HG02943 (cell line): ENCODE data around the gene PEPD.
"Not testable (repeated sequence)": the region's sequence is repeated elsewhere in the genome, so short reads cannot be mapped to it uniquely, and the experiment has no call there.

Experiments used
- ATAC-seq: cut with Tn5 transposase; IDR thresholded peaks from one replicate; pipeline ENCODE4 v1.9.1; 2021; ENCODE audit warnings: mild to moderate bottlenecking, low read depth, moderate library complexity; ENCODE audit not compliant: unreplicated experiment

The PEPD gene

DNA sequence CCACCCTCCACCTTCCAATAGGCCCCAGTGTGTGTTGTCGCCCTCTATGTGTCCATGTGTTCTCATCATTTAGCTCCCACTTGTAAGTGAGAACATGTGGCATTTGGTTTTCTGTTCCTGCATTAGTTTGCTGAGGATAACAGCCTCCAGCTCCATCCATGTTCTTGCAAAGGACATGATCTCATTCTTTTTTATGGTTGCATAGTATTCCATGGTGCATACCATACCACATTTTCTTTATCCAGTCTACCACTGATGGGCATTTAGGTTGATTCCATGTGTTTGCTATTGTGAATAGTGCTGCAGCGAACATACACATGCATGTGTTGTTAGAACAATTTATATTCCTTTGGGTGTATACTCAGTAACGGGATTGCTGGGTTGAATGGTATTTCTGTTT lies 42.0 kb downstream of the PEPD start:
- not testable (repeated sequence) for ATAC-seq

DNA sequence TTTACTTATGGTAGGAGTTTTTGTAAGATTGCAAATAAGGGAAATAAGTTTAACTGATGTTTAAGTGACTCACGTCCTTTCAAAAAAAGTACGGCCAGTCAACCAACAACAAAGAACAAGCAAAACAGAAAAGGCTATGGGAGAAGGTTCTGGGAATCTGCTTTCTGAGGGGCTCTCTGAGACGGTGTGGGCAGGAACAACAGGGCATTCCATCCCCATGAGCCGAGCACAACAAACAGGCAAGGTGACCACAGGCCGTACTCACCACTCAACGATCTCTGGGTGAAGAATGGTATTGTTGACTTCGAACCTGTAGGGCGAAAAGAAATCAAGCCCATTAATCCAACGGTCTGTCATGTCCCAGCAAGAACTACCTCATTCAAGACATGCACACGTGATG lies 43.8 kb downstream of the PEPD start:
- no peak for ATAC-seq

- no peak for ATAC-seq
These were observed 45.4 kb downstream of the PEPD start for GRCh38 chr19:33476151-33476707.

DNA sequence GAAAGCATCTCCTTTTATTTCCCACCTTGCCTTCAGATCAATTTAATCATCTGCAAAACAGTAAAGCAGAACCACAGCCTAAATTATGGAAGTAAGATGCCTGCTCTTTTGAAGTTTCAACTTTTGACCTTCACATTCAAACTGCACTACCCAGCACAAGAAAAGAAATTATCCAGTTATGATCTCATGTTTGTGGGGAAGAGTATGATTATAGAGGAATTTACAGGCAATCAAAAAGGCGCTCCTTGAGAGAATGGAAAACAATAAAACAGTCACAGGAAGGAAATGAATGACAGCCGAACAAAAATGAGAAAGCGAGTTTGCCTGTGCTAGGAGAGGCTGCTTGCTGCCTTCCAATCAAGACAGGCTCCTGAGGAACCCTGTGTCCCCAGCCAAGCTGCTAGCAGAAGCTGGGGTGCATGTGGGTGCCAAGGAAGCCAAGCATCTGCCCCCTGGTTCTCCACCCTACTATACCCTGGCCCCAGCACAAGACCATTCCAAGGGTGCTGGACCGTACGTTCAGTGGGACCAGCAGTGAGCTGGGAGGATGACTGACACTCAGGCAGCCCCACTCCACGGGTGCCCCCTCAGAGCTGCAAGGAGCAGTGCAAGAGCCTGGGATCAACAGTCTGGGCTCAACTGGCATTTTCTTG lies 47.8 kb downstream of the PEPD start:
- ATAC-seq = no peak

DNA sequence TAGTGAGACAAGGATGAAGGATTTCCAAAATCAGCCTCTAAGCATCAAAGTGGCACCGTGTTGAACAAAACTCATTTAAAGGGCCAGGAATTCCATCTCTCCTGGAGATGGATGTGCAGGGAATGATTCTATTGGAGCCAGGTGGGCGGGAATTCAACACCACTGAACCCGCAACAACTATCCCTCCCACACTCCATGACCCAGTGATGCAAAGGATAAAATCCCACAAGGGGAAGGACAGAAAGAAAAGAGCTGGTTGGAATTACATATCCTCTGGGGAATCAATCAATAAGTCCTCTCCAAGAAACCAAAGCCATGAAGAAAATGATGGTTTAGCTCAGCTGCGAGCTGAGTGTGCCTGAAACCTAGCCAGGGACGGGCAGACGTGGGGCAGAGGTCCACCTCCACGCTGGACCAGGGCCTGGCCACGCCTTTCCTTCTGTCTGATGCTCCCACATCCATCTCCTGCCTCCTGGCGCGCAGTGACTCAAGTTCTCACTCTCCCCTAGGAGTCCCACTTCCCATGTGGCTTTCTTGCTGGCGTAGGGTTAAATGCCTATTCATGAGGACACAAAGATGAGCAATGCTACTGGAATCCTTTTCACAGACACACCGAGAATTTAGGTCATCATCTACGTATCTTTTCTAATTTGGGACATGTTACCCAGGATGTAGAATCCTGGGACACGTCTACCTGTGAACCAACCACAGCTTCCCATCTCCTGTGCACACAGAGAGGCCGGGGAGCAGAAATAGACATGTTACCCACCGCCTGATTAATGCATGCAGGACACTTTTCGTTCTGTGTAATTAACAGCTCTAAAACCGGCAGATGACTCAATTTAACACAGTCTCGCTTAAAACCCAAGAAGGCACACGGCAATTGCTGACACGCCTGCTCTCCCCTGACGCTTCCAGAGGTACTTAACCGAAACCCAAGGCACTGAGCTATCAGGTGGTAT lies 48.6 kb downstream of the PEPD start:
- ATAC-seq = no peak

- ATAC-seq = no peak
These were observed 49.4 kb downstream of the PEPD start for GRCh38 chr19:33472226-33472625.

DNA sequence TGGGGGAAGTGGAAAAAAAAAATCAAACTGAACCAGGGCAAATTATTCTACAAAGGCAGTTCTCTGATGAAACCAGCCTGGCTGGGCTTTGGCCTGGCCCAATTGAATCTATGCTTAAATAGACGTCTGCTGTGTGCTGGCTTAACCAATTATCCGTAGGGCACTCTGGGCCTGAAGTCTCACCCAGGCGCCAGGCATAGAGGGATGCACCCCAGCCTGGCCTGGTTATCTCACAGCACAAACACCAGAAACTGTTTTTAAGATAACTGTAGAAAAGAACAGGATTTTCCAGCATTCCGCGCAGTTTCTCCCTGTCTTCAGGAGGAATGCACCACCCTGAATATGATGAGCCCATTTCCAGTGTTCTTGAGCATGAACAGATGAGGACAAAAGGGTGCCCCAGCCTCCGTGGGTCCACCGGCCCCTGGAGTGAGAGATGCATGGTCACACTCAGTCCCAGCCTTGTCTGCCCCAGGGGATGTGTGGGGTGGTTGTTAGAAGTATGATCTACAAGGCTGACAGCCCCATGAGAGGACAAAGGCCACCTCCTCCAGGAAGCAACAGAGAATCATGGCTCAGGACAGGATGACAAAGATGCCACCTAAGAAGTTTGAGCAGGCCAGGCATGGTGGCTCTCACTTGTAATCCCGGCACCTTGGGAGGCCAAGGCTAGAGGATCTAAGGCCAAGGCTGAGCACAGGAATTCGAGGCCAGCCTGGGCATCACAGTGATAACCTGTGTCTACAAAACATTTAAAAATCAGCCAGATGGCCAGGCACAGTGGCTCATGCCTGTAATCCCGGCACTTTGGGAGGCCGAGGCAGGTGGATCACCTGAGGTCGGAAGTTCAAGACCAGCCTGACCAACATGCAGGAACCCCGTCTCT lies 50.2 kb downstream of the PEPD start:
- ATAC-seq = no peak

- no peak for ATAC-seq
These were observed 50.9 kb downstream of the PEPD start for GRCh38 chr19:33470686-33471085.

DNA sequence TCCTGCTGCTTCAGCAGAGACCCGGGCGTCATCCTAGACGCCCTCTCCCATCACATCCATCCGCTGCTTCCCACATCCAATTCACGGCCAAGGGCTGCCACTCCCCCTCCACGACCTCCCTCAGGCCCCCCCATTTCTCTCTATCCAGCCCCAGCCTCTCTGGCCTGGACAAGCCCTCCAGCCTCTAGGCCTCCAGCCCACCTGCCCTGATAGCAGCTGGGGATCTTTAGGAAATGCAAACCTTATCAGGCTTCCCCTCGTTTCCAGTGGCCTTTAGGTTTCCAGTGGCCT lies 51.6 kb downstream of the PEPD start:
- no peak for ATAC-seq

DNA sequence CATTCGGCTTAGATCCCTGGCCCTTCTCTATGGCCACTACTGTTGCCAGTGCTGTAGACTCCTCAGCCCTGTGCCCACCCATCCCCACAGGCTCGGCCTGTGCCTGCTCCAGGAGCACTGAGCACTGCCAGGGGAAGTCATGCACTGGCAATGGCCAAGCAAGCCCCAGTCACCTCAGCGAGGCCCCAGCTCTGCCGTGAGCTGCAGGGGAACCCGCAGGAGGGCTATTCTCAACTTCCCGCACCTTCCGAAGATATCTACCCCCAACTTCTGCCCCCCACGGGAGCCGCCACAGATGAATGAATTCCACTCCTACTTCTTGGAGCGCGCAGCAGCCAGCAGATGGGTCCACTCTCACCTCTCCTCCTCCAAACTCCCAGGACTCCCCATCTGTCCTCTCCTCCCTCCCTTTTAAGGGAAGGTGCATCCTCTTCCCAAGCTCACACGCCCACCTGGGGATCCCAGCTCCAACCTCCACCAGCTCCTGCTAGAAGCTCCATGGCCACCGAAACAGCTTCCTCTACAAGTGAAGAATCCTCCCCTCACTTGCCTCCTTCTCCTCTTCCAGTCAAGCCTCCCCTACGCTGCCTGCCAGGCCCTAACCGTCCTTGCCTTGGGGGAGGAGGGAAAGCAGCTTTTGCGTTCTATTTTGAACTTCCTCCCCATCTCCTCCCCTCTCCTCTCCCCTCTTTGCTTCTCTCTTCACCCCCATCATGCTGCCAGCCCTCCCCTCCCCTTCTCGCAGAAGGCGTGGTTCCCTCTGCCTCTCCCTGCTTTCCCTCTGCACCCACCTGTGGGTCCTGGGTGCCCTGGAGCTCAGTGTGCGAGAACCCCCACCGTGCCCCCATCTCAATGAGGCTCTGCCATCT lies 52.2 kb downstream of the PEPD start:
- no peak for ATAC-seq

GRCh38 chr19:33468361-33469170 lies 53.0 kb downstream of the PEPD start:
- no peak for ATAC-seq

DNA sequence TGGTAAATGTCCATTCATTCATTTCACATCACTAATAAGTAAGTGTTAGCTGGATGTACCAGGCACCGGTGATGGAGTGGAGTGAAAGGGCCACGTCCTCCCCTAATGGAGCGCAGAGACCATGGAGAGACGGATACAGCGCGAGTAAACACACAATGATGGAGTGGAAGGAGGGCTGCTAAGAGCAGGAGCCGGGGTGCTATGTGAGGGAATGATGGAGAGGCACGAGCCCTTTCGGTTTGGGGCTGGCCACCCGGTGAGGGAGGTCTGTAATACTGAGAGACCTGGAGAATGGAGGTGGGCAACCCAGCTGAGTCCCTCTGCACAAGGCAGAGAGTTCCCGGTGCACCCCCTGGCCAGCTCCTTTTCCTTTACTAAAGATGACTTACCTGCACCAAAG lies 53.7 kb downstream of the PEPD start:
- ATAC-seq = no peak

- no peak for ATAC-seq
These were observed 55.8 kb downstream of the PEPD start for GRCh38 chr19:33465834-33466233.

DNA sequence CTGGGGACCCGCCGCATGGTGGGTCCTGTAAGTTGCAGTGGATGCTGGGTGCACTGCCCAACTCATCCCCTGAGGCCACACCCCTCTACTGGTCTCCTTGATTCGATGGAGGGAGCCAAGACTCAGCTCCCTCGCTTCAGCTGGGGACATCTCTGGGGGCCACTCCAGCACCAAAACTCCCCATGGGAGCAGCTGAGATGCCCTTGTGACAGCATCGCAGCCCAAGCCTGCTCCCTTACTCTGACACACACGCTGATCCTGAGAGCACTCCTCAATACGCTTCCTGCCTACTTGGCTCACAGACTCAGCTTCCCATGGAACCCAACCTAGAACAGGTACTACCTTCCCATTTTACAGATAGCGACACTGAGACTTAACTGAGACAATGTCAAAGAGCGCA lies 56.2 kb downstream of the PEPD start:
- no peak for ATAC-seq

DNA sequence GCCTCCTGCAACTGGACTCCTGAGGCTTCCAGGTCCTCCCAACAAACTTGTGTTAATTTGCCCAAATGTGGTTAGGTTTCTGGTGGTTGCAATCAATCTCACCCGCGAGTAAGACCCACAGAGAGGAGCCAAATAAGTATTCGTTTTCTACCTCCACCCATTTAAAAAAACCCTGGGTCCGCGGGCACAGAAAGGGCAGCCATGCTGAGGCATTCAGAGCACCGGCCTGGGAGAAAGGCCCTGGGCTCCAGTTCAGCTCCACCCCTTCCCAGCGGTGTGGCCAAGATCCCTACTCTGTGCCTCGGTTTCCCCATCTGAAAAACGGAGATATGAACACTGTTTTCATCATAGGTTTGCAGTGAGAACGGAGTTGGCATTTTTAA lies 56.9 kb downstream of the PEPD start:
- ATAC-seq = no peak

- no peak for ATAC-seq
These were observed 57.4 kb downstream of the PEPD start for GRCh38 chr19:33464010-33464732.

- ATAC-seq = no peak
These were observed 58.4 kb downstream of the PEPD start for GRCh38 chr19:33463199-33463598.

GRCh38 chr19:33462112-33462791 lies 59.3 kb downstream of the PEPD start:
- no peak for ATAC-seq
